OCI-LY3 (cell line): Measurements from ENCODE around the gene PPM1M.

Experiments
- H2AFZ ChIP-seq: fragments of 200-600, 300-600 bp; shearing (Covaris generic); 2 replicates; pipeline ENCODE4 v1.6.0; 2014; ENCODE audit warnings: antibody characterized with exemption, low read depth, low read length
- H3K27ac ChIP-seq: fragments of 200-600, 300-600 bp; sonication (generic); 2 replicates; pipeline ENCODE4 v1.5.1; 2014; ENCODE audit warnings: mild to moderate bottlenecking, low read length, moderate library complexity, mixed read lengths
- H3K27me3 ChIP-seq: fragments of 200-600, 300-600 bp; sonication (generic); 2 replicates; pipeline ENCODE4 v1.6.1; 2014; ENCODE audit warnings: low read depth, low read length, mixed read lengths
- H3K36me3 ChIP-seq: fragments of 200-600, 300-600 bp; sonication (generic); replicated peaks from 2 replicates; pipeline ENCODE3; 2014; ENCODE audit warnings: low read depth, low read length, mixed read lengths
- H3K4me1 ChIP-seq: fragments of 300-600, 200-600 bp; sonication (generic); 2 replicates; pipeline ENCODE4 v1.6.1; 2014; ENCODE audit warnings: low read length, mixed read lengths
- H3K4me2 ChIP-seq: fragments of 200-600, 300-600 bp; sonication (generic); 2 replicates; pipeline ENCODE4 v1.6.1; 2014; ENCODE audit warnings: low read length, mixed read lengths
- H3K4me3 ChIP-seq: fragments of 300-600, 200-600 bp; sonication (generic); 2 replicates; pipeline ENCODE4 v1.5.1; 2014; ENCODE audit warnings: antibody characterized with exemption, mild to moderate bottlenecking, low read length, moderate library complexity
- H3K79me2 ChIP-seq: fragments of 300-600, 200-600 bp; shearing (Covaris generic); 2 replicates; pipeline ENCODE4 v1.6.1; 2014; ENCODE audit warnings: mild to moderate bottlenecking, low read length, mixed read lengths
- H3K9ac ChIP-seq: fragments of 300-600, 200-600 bp; shearing (Covaris generic); 2 replicates; pipeline ENCODE4 v1.6.0; 2014; ENCODE audit warnings: mild to moderate bottlenecking, low read length, moderate library complexity
- H3K9me3 ChIP-seq: fragments of 200-600, 300-600 bp; shearing (Covaris generic); 2 replicates; pipeline ENCODE4 v1.6.1; 2014; ENCODE audit warnings: low read length, mixed read lengths; ENCODE audit not compliant: insufficient read depth
- H4K20me1 ChIP-seq: fragments of 200-600, 300-600 bp; sonication (generic); 2 replicates; pipeline ENCODE4 v1.6.1; 2016; ENCODE audit warnings: low read length, mixed read lengths; ENCODE audit not compliant: insufficient read depth
- EZH2phosphoT487 ChIP-seq: fragments of 200-600 bp; shearing (Covaris generic); IDR thresholded peaks from 2 replicates; pipeline ENCODE4 v1.6.1; 2018; ENCODE audit warnings: antibody characterized with exemption, mixed run types, low read depth
- TF ChIP-seq, protein P1 (sequence below): fragments of 200-600, 300-600 bp; sonication (generic); IDR thresholded peaks from 2 replicates; pipeline ENCODE4 v1.5.1; 2014; ENCODE audit warnings: antibody characterized with exemption, low read length, low read depth

PPM1M gene

DNA sequence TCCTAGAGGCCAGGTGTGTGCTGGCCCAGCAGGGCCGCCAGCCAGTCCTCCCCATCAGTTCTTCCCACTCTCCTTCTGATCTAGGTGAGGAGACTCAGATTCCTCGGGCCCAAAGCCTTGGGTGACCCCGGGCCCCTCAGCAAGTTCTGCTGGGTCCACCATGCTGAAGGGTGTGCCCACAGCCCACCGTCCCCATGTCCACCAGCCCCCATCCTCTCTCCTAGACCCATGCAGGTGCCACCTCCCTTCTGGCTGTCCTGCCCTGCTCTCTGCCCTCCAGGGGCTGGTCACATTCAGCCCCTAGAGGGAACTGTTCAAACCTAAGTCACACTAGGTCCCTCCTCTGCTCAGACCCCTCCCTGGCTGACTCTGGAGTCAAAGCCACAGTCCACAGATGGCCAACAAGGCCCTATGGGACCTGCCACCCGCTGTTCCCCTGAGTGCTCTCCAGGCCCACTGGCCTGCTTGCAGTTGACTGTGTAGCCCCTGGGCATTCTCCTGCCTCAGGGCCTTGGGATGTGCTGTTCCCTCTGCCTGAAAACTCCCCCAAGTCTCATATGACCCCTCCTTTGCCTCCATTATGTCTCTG, 19.2 kb upstream of the PPM1M start:
- Histone ChIP-seq H3K79me2 (peaks cover 41% of the 10 kb centered on the region), H3K9ac (peak overlapping the region; percentile 77), H3K4me2 (peak overlapping the region; percentile 95), H3K27me3 (no peaks in the 10 kb centered on the region), H3K27ac (peak overlapping the region; percentile 82), H3K4me1 (peaks cover 25% of the 10 kb centered on the region), H4K20me1 (peaks cover 17% of the 10 kb centered on the region), H2AFZ (no peak overlapping the region), H3K9me3 (no peaks in the 10 kb centered on the region), H3K36me3 (peaks cover 26% of the 10 kb centered on the region), H3K4me3 (peak overlapping the region; percentile 83)
- TF ChIP-seq, protein P1, sequence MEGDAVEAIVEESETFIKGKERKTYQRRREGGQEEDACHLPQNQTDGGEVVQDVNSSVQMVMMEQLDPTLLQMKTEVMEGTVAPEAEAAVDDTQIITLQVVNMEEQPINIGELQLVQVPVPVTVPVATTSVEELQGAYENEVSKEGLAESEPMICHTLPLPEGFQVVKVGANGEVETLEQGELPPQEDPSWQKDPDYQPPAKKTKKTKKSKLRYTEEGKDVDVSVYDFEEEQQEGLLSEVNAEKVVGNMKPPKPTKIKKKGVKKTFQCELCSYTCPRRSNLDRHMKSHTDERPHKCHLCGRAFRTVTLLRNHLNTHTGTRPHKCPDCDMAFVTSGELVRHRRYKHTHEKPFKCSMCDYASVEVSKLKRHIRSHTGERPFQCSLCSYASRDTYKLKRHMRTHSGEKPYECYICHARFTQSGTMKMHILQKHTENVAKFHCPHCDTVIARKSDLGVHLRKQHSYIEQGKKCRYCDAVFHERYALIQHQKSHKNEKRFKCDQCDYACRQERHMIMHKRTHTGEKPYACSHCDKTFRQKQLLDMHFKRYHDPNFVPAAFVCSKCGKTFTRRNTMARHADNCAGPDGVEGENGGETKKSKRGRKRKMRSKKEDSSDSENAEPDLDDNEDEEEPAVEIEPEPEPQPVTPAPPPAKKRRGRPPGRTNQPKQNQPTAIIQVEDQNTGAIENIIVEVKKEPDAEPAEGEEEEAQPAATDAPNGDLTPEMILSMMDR: peak; percentile 25
- no peak for TF ChIP-seq EZH2phosphoT487

DNA sequence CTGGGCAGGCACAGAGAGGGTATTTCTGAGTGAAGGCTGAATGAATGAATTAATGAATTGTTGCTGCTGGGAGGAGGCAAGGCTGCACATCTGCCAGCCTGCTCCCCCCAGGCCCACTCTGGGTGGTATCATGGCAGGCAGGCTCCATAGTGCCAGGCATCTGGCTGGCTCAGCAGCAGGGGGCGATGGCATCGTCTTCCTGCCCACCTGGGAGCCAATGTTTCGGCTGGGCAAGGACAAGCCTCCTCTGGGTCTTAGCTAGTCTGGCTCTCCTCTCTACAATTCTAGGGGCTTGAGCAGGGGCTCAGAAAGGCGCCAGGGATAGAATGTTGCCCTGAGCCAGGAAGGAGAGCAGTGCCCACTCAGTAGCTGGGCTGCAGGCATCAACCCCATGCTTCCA, 18.4 kb upstream of the PPM1M start:
- Histone ChIP-seq H3K27ac (no peak overlapping the region; the same call in 1 of the 2 replicates), H4K20me1 (peaks cover 9% of the 10 kb centered on the region; the same call in 1 of the 2 replicates), H3K4me2 (no peak overlapping the region), H3K36me3 (peaks cover 18% of the 10 kb centered on the region), H3K79me2 (peaks cover 33% of the 10 kb centered on the region), H3K4me1 (peaks cover 25% of the 10 kb centered on the region), H3K9me3 (no peaks in the 10 kb centered on the region), H3K9ac (no peak overlapping the region), H2AFZ (no peak overlapping the region), H3K4me3 (no peak overlapping the region), H3K27me3 (no peaks in the 10 kb centered on the region)
- TF ChIP-seq, protein P1: peak; percentile 25; the same call in 1 of the 2 replicates
- TF ChIP-seq EZH2phosphoT487: no peak

DNA sequence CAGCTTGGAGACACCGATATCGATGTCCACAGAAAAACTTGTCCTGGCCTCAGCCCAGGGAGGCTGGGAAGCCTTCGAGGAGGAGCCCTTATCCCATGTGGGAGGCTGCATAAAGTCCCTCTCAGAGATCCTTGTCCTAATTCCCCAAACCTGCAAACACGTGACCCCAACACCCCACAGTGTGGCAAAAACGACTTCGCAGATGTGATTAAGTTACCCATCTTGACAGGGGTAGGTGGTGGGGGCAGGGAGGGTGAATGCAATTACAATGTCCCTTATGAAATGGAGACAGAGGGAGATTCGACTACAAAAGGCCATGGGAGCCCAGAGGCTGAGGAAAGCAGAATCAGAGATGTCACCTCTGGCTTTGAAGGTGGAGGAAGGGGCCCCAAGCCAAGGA, 17.8 kb upstream of the PPM1M start:
- no peak overlapping the region for H3K4me2 ChIP-seq
- no peak overlapping the region for H3K9ac ChIP-seq
- peaks cover 17% of the 10 kb centered on the region for H3K36me3 ChIP-seq
- H4K20me1 ChIP-seq: peaks cover 6% of the 10 kb centered on the region; the same call in 1 of the 2 replicates
- no peaks in the 10 kb centered on the region for H3K9me3 ChIP-seq
- no peak overlapping the region for H3K4me3 ChIP-seq
- H3K27me3 ChIP-seq: no peaks in the 10 kb centered on the region
- peaks cover 26% of the 10 kb centered on the region for H3K79me2 ChIP-seq
- peaks cover 25% of the 10 kb centered on the region for H3K4me1 ChIP-seq
- TF ChIP-seq EZH2phosphoT487: no peak
- TF ChIP-seq, protein P1: no peak
- no peak overlapping the region for H3K27ac ChIP-seq
- no peak overlapping the region for H2AFZ ChIP-seq

DNA sequence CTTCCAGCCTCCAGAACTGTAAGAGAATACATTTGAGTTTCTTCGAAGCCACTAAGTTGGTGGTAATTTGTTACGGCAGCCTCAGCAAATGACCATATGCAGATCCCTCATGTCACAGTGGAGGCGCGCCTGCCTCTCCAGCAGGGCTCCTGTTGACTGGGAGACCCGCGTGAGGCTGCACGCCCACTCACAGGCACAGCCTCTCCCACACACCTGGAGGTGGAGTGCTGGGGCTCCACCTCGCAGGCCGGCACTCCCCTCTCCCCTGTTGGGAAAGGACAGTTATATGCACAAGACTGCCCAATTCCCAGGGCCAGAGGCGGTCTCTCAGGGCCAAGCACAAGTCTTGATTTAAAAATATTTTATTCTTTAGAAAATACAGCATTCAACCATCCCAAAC, 17.3 kb upstream of the PPM1M start:
- Histone ChIP-seq H3K79me2 (peaks cover 21% of the 10 kb centered on the region), H2AFZ (no peak overlapping the region), H4K20me1 (peaks cover 6% of the 10 kb centered on the region; the same call in 1 of the 2 replicates), H3K9me3 (no peaks in the 10 kb centered on the region), H3K4me1 (peaks cover 25% of the 10 kb centered on the region), H3K27me3 (no peaks in the 10 kb centered on the region), H3K27ac (no peak overlapping the region), H3K4me2 (no peak overlapping the region), H3K9ac (no peak overlapping the region), H3K36me3 (peaks cover 12% of the 10 kb centered on the region), H3K4me3 (no peak overlapping the region)
- TF ChIP-seq, protein P1: no peak
- no peak for TF ChIP-seq EZH2phosphoT487
